ENCODE data around the gene DMBT1. TPM values are rescaled to one million over a fixed set of nuclear protein-coding genes. Genes with fewer than 3 reads are reported as not detected.

The DMBT1 gene
- total RNA-seq, 1 donor from 2014 or later = not detected

DNA sequence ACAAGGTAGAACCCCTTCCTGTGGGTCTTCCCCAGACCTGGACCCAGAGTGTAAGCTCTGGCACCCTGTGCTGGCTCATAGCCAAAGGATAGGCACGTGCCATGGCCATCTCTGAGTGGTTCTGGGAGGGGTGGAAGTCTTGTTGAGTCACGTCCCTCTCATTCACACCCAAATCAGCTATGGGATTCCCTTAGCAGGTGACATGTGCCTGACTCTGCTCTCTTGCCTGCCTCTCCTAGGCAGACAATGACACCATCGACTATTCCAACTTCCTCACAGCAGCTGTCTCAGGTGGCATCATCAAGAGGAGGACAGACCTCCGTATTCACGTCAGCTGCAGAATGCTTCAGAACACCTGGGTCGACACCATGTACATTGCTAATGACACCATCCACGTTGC, 79.2 kb downstream of the DMBT1 start:
- no peak overlapping the region for H3K9ac ChIP-seq (ENCODE audit: low read length)
- Mint-ChIP-seq H3K27me3 (ENCODE audit: low read depth, unreplicated experiment) (peaks cover 51% of the 10 kb centered on the region), H3K4me1 (ENCODE audit: low read depth, unreplicated experiment) (no peaks in the 10 kb centered on the region), H3K9me3 (ENCODE audit: unreplicated experiment) (peaks cover 2% of the 10 kb centered on the region), H3K4me3 (ENCODE audit: unreplicated experiment) (no peak overlapping the region), H3K36me3 (ENCODE audit: low read depth, unreplicated experiment) (no peaks in the 10 kb centered on the region), H3K27ac (ENCODE audit: unreplicated experiment) (no peak overlapping the region)
- H3K9me3 ChIP-seq (ENCODE audit: insufficient read depth, low read depth, low read length) = no peaks in the 10 kb centered on the region
- no peaks in the 10 kb centered on the region for H3K79me2 ChIP-seq (ENCODE audit: insufficient read depth, low read length)
- H3K27me3 ChIP-seq (ENCODE audit: insufficient read depth, low read length) = no peaks in the 10 kb centered on the region
- DNase-seq (ENCODE audit: low read depth) = no peak
- H3K4me2 ChIP-seq (ENCODE audit: low read length) = no peak overlapping the region
- H4K20me1 ChIP-seq (ENCODE audit: insufficient read depth, low read length) = no peaks in the 10 kb centered on the region
- TF ChIP-seq, protein P1, sequence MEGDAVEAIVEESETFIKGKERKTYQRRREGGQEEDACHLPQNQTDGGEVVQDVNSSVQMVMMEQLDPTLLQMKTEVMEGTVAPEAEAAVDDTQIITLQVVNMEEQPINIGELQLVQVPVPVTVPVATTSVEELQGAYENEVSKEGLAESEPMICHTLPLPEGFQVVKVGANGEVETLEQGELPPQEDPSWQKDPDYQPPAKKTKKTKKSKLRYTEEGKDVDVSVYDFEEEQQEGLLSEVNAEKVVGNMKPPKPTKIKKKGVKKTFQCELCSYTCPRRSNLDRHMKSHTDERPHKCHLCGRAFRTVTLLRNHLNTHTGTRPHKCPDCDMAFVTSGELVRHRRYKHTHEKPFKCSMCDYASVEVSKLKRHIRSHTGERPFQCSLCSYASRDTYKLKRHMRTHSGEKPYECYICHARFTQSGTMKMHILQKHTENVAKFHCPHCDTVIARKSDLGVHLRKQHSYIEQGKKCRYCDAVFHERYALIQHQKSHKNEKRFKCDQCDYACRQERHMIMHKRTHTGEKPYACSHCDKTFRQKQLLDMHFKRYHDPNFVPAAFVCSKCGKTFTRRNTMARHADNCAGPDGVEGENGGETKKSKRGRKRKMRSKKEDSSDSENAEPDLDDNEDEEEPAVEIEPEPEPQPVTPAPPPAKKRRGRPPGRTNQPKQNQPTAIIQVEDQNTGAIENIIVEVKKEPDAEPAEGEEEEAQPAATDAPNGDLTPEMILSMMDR (IDR thresholded peaks at IDR 0.05; ENCODE audit: insufficient read depth, low read depth, low read length) = no peak
- no peak for TF ChIP-seq EZH2 (IDR thresholded peaks at IDR 0.05; ENCODE audit: insufficient read depth, low read length)
- H3K27ac ChIP-seq (ENCODE audit: low read depth, low read length) = no peak overlapping the region
- no peak overlapping the region for H2AFZ ChIP-seq (ENCODE audit: low read depth, low read length)
- no peaks in the 10 kb centered on the region for H3K4me1 ChIP-seq (ENCODE audit: insufficient read depth, low read length)
- no peak for FAIRE-seq
- no peaks in the 10 kb centered on the region for H3K36me3 ChIP-seq (ENCODE audit: insufficient read depth, low read length)
- no peak overlapping the region for H3K4me3 ChIP-seq (ENCODE audit: insufficient read depth, low read depth, low read length)

DNA sequence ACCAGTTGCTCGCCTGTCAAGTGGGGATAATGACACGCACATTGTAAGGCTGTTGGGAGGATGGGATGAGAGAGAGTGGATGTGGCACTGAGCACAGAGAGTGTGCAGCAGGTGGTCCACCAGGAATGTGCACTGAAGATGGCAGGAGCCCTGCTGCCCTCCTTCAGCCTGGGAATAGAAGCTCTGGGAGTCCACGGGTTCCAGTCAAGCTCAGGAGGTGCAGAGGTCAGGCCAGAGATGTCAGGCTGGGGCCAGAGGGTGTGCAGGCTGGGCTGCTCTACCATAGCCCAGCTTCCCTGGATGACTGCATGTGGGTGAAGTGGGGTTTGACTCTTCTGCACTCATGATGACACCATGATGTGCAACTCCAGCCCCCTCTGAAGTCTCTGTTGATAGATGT, 80.4 kb downstream of the DMBT1 start:
- H2AFZ ChIP-seq (ENCODE audit: low read depth, low read length) = no peak overlapping the region
- H3K27ac ChIP-seq (ENCODE audit: low read depth, low read length) = no peak overlapping the region
- no peak for TF ChIP-seq EZH2 (IDR thresholded peaks at IDR 0.05; ENCODE audit: insufficient read depth, low read length)
- TF ChIP-seq, protein P1 (IDR thresholded peaks at IDR 0.05; ENCODE audit: insufficient read depth, low read depth, low read length) = no peak
- H3K4me1 ChIP-seq (ENCODE audit: insufficient read depth, low read length) = no peaks in the 10 kb centered on the region
- no peaks in the 10 kb centered on the region for H4K20me1 ChIP-seq (ENCODE audit: insufficient read depth, low read length)
- FAIRE-seq = no peak
- H3K4me1 Mint-ChIP-seq (ENCODE audit: low read depth, unreplicated experiment) = no peaks in the 10 kb centered on the region
- H3K4me2 ChIP-seq (ENCODE audit: low read length) = no peak overlapping the region
- H3K27me3 ChIP-seq (ENCODE audit: insufficient read depth, low read length) = no peaks in the 10 kb centered on the region
- H3K36me3 Mint-ChIP-seq (ENCODE audit: low read depth, unreplicated experiment) = no peaks in the 10 kb centered on the region
- H3K9ac ChIP-seq (ENCODE audit: low read length) = no peak overlapping the region
- DNase-seq (ENCODE audit: low read depth) = no peak
- peaks cover 52% of the 10 kb centered on the region for H3K27me3 Mint-ChIP-seq (ENCODE audit: low read depth, unreplicated experiment)
- H3K36me3 ChIP-seq (ENCODE audit: insufficient read depth, low read length) = no peaks in the 10 kb centered on the region
- no peak overlapping the region for H3K27ac Mint-ChIP-seq (ENCODE audit: unreplicated experiment)
- H3K9me3 Mint-ChIP-seq (ENCODE audit: unreplicated experiment) = peaks cover 2% of the 10 kb centered on the region
- no peaks in the 10 kb centered on the region for H3K79me2 ChIP-seq (ENCODE audit: insufficient read depth, low read length)
- no peak overlapping the region for H3K4me3 Mint-ChIP-seq (ENCODE audit: unreplicated experiment)
- H3K4me3 ChIP-seq (ENCODE audit: insufficient read depth, low read depth, low read length) = no peak overlapping the region
- H3K9me3 ChIP-seq (ENCODE audit: insufficient read depth, low read depth, low read length) = no peaks in the 10 kb centered on the region

DNA sequence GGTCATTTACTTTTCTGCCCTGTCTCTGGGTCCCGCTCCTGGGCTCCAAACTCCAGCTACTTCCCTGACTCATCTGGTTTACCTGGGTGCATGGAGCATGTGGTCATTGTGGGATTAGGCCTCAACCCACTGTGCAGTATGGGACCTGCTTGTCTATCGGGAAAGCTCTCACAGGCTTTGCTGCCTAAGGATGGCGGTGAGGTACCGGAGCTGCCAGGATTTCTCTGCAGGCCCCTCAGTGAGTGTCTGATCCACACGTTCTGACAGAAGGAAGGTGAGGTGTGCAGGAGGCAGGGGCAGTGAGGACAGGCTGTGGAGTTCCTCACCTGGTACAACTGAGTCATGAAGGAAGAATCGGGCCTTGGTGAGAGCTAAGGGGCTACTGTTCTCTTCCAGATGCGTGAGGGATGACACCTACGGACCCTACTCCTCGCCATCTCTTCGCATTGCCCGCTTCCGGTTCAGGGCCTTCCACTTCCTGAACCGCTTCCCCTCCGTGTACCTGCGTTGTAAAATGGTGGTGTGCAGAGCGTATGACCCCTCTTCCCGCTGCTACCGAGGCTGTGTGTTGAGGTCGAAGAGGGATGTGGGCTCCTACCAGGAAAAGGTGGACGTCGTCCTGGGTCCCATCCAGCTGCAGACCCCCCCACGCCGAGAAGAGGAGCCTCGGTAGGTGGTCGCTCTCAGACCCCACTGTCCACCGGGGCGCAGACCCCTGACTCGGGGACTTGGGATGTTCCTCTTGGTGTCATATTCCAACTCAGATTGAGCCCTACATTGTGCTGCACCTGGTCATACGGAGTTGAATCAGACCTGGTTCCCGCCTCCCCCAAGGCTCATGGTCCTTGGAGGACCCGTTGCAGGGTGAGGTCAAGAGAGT, 82.4 kb downstream of the DMBT1 start:
- Histone ChIP-seq H3K79me2 (ENCODE audit: insufficient read depth, low read length) (no peaks in the 10 kb centered on the region), H3K36me3 (ENCODE audit: insufficient read depth, low read length) (no peaks in the 10 kb centered on the region), H4K20me1 (ENCODE audit: insufficient read depth, low read length) (no peaks in the 10 kb centered on the region), H3K27ac (ENCODE audit: low read depth, low read length) (no peak overlapping the region), H3K4me2 (ENCODE audit: low read length) (no peak overlapping the region), H3K27me3 (ENCODE audit: insufficient read depth, low read length) (no peaks in the 10 kb centered on the region), H3K9ac (ENCODE audit: low read length) (no peak overlapping the region), H3K9me3 (ENCODE audit: insufficient read depth, low read depth, low read length) (no peaks in the 10 kb centered on the region), H3K4me3 (ENCODE audit: insufficient read depth, low read depth, low read length) (no peak overlapping the region), H2AFZ (ENCODE audit: low read depth, low read length) (no peak overlapping the region), H3K4me1 (ENCODE audit: insufficient read depth, low read length) (no peaks in the 10 kb centered on the region)
- Mint-ChIP-seq H3K27me3 (ENCODE audit: low read depth, unreplicated experiment) (peaks cover 60% of the 10 kb centered on the region), H3K9me3 (ENCODE audit: unreplicated experiment) (peaks cover 2% of the 10 kb centered on the region), H3K4me3 (ENCODE audit: unreplicated experiment) (no peak overlapping the region), H3K4me1 (ENCODE audit: low read depth, unreplicated experiment) (no peaks in the 10 kb centered on the region), H3K36me3 (ENCODE audit: low read depth, unreplicated experiment) (no peaks in the 10 kb centered on the region), H3K27ac (ENCODE audit: unreplicated experiment) (no peak overlapping the region)
- FAIRE-seq = no peak
- TF ChIP-seq, protein P1 (IDR thresholded peaks at IDR 0.05; ENCODE audit: insufficient read depth, low read depth, low read length) = no peak
- TF ChIP-seq EZH2 (IDR thresholded peaks at IDR 0.05; ENCODE audit: insufficient read depth, low read length) = no peak
- no peak for DNase-seq (ENCODE audit: low read depth)
